GM20431 (cell line): ENCODE results near the gene GRB10.

Source experiments
- in situ Hi-C: fragments of 300-500 bp; cut with MseI, MboI; formaldehyde crosslinking; loops from one replicate; pipeline ENCODE4 v1.15.0; 2020; ENCODE audit warnings: low sequenced_read_pairs; ENCODE audit not compliant: unreplicated experiment

Gene GRB10

GRCh38 chr7:50725774-50726173 lies 56.9 kb downstream of the GRB10 start:
- in situ Hi-C loops = no loop called here

- in situ Hi-C loops = no loop called here
Measured at GRCh38 chr7:50724526-50725520, 57.9 kb downstream of the GRB10 start.

- in situ Hi-C loops = no loop called here
Measured at GRCh38 chr7:50723888-50724287, 58.8 kb downstream of the GRB10 start.

- in situ Hi-C loops = no loop called here
Measured at GRCh38 chr7:50723173-50723572, 59.5 kb downstream of the GRB10 start.

GRCh38 chr7:50721661-50722259 lies 60.9 kb downstream of the GRB10 start:
- in situ Hi-C loops = no loop called here

GRCh38 chr7:50721160-50721559 lies 61.5 kb downstream of the GRB10 start:
- in situ Hi-C loops = no loop called here

GRCh38 chr7:50720295-50720694 lies 62.4 kb downstream of the GRB10 start:
- in situ Hi-C loops = no loop called here

GRCh38 chr7:50718876-50719275 lies 63.8 kb downstream of the GRB10 start:
- in situ Hi-C loops = no loop called here

- in situ Hi-C loops = no loop called here
Measured at GRCh38 chr7:50718311-50718710, 64.4 kb downstream of the GRB10 start.

GRCh38 chr7:50717181-50717580 lies 65.5 kb downstream of the GRB10 start:
- in situ Hi-C loops = no loop called here

- in situ Hi-C loops = no loop called here
Measured at GRCh38 chr7:50714857-50715256, 67.8 kb downstream of the GRB10 start.

GRCh38 chr7:50713123-50713965 lies 69.4 kb downstream of the GRB10 start:
- in situ Hi-C loops = no loop called here

- in situ Hi-C loops = no loop called here
Measured at GRCh38 chr7:50712252-50713122, 70.2 kb downstream of the GRB10 start.

- in situ Hi-C loops = no loop called here
Measured at GRCh38 chr7:50711271-50712175, 71.2 kb downstream of the GRB10 start.

GRCh38 chr7:50710441-50711154 lies 72.1 kb downstream of the GRB10 start:
- in situ Hi-C loops = no loop called here

GRCh38 chr7:50709151-50709550 lies 73.5 kb downstream of the GRB10 start:
- in situ Hi-C loops = no loop called here

- in situ Hi-C loops = no loop called here
Measured at GRCh38 chr7:50707236-50708006, 75.3 kb downstream of the GRB10 start.
